Stimulated activated CD8-positive, alpha-beta memory T cell treated with anti-CD3 and anti-CD28 coated beads, Interleukin-7, amount 100 ng/mL, for 1 hour (primary cell): Measurements from ENCODE around the gene WDFY4.

Experiments used
- DNase-seq, 2 donors: peaks; one replicate each; pipeline ENCODE4 v3.0.0-alpha.2; 2020; ENCODE audit warnings: low read depth in 2 of 2

The WDFY4 gene

DNA sequence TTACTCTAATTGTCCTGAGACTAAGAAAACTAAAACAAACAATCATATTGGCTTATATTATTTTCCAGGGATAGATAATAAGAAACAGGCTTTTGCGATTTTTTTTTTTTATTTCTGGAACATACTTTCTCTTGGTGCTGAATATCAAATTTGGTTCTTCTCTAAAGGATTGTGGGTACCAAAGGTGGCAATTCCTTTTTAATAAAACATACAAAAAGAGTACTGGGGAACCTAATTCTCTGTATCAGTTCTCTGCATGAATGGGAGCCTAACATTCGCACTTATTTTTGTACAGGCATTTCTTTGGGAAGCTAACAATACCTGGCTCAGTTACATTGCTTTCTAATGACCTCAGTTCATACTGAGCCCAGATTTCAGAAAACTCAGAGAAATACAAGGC, 222.2 kb downstream of the WDFY4 start:
- DNase-seq: no peak

DNA sequence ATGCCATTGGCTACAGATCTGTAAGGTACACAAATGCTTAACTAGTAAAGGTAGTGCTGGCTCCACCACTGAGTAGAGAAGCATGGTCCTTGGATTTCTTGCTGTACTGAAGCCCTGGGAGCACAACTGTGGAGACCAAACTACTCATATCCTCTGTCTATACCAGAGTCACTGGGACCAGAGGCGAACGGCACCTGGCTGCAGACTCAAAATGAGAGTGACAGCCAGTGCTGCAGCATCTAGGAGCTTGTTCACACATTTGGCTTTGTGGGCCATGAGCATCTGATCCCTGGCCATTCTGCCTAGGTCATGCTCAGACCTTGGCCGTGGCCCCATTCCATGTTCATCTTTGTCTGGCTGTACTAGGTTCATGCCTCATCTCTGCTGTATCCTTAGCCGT, 223.1 kb downstream of the WDFY4 start:
- no peak for DNase-seq

DNA sequence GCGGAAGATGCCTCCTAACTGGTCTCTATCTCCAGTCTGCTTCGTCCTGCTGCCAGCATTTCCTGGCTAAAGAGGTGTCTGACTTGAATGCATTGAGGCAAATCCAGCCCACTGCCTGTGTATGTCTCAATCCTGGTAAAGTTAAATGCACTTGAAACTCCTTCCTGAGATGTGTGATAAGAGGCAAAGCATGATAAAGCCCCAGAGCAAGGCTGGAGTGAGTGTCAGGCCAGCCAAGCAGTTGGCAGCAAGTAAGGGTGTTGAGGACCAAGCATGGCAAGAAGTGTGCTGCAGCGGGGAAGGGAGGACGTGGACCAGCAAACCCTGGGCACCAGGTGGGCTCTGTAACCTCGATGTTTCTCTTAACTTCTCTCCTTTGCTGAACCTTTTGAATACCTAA, 225.9 kb downstream of the WDFY4 start:
- no peak for DNase-seq

DNA sequence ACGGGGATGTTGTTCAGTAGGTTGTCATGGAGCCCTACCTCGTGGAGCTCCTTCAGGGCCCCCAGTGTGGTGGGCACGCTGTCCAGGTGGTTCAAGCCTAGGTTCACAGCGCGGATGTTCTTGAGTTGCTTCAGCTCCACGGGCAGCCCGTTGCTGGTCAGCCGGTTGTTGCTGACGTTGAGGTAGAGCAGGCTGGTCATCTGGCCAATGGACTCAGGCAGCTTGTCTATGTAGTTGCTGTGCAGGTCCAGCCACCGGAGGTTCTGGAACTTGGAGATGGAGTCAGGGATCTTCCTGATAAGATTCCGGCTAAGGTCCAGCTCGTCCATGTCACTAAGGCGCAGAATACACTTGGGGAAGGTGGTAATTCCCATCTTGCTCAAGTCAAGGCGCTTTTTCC, 229.0 kb downstream of the WDFY4 start:
- DNase-seq: no peak

DNA sequence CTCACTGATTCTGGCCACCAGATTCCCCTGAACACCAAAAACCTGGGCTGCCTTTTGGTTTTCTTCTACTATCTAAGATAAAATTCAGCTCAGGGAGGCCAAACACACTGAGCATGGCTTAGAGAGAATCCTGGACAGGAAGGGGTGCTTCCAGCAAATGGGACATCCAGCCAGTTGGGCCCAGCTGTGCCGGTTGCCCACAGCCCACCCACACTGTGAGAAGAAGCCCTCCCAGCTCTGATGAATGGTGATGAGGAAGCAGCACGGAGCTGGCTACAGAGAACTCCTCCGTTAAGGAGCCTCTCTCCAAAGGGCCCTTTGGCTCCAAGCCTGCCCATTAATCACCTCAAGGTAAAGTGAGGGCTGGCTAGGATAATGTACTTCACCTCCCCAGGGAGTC, 239.1 kb downstream of the WDFY4 start:
- no peak for DNase-seq

DNA sequence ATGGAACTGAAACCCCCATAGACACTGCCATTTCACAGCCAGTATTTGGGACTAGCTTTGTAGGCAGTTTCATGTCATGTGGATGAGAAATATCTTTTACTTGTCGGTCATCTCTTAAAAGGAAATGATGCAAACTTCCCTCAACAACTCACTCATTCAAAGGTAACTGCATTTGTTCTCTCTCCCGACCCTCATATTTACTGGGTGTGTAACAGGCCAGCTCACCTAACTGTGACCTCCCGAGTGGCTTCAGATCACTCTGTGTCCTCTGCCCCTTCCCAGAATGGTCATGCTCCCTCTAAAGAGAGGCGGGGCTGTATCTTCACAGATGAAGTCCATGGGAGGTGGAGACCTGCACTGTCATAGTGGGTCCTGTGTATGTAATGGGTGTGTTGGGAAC, 240.3 kb downstream of the WDFY4 start:
- DNase-seq: no peak

DNA sequence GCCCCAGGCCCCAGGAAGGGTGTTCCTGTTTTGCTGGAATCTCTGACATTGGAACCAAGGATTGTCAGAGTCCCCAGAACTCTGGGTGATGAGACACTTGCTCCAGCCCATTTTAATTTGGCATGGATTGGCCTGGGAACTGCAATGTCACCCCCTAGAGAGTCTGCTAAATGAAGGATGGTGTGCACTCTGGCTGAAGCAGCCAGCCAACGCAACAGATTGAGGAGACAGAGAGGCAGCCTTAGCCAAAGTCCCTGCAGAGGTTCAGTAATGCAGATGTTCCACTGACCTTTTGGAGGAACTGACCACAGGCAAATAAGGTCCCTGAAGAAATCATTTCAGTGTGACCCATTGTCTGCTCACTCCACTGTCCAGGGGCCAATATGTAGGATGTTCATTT, 241.6 kb downstream of the WDFY4 start:
- DNase-seq: no peak

DNA sequence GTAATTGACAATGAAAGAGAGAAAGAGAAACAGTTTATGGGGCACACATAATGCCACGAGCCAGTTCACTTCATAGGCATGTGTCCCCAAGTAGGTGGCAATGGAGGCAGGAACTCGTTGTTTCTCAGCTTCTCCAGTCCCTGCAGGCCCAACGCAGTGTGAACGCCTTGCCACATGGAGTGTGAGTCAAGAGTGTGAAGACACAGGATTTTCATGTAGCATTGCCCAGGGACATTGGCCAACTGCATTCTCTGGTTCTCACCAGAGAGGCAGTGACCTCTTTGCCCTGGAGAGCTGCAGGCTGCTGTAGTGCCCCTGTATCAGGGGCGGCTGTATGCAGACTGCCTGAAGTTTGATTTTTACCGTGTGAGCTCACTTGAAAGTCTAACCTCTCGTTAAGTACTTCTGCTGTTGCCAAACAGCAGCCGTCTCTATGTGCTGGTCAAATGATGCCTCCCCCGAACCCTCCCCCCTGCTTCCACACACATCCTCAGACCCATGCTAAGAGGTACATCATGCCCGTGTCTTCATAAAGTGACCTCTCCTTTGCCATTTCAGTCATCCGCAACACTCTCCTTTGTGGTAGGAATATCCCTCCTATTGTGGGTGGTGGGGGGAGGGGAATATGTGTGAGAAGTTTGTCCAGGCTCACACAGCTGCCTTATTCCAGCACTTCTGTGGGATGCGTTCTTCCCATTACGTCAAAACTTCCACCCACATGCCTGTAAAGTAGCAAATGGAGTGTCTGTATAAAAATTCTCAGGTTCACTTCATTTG, 242.3 kb downstream of the WDFY4 start:
- no peak for DNase-seq

DNA sequence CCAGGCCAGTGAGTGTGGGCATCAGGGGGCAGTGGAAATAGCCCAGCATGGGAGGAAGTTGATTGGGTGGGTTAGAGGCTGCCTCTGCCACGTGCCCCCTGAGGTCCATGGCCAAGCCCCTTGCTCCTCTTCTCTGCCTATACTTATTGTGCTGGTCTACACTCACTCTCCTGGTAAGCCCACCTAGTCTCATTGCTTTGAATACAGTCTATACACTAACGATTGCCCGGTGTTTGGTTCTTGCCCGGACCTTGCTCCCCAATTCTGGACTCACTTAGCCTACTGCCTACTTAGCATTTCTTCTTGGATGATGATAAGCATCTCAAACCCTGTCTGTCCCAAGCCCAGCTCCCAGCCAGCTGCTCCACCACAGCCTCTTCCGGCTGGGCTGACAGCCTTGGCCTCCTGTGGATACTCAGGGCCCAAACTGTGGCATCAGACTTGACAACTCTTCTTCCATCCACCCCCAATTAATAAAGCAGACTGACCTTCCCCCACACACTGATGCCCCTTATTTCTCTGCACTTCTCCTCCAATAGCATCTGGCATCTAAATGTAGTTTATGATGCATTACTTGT, 244.8 kb downstream of the WDFY4 start:
- DNase-seq: no peak

DNA sequence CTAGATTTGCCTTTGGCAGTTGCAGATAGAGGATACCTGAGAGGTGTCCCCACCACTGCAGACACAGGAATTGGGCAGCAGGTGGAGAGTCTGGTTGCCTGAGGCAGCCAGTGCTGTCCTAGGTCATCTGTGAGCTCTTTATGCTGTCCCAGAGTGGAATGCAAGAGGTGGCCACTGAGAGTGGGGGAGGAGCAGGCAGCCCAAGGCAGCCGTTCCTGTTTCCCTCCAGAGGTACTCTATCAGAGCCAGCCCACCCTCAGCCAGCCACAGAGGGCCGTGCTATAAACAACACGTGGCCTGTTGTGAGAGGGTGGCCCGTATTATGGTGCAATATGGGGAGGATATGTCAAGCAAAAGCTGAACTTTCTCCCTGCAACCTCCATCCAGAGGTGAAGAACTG, 246.5 kb downstream of the WDFY4 start:
- no peak for DNase-seq

DNA sequence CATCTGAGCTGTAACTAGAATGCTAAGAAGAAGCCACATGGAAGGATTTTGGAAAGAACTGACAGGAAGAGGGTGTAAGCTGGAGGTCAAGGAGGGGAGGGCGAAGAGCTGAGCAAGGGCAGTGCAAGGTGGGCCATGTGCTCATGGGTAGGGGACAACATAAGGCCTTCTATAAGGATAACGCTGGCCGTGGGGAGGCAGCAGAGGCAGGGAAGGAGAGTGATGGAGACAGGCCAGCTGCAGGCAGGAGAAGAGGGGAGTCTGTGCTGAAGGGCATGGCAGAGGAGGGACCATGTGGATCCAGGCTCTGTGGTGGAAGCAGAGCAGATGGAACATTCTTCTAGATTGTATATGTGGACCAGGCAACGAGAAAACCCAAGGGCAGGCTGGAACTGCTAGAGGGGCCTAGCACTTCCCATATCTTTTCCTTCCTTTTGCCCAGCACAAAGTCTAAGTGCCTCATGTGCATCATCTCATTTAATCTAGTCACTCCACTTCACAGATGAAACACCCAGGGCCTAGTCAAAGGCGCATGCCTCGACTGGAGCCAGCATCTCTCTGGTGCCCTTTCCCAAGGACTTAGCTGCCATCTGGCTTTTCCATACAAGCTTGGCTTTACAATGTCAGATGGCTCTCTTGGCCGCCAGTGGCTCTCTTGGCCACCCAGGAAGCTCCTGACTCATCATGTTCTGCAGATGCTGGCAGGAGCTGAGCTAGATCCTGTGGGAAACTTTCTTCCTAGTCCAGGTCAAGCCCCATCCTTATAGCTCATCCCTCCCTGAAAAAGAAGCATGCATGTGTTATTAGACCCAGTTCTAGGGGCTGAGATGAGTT, 248.4 kb downstream of the WDFY4 start:
- no peak for DNase-seq

DNA sequence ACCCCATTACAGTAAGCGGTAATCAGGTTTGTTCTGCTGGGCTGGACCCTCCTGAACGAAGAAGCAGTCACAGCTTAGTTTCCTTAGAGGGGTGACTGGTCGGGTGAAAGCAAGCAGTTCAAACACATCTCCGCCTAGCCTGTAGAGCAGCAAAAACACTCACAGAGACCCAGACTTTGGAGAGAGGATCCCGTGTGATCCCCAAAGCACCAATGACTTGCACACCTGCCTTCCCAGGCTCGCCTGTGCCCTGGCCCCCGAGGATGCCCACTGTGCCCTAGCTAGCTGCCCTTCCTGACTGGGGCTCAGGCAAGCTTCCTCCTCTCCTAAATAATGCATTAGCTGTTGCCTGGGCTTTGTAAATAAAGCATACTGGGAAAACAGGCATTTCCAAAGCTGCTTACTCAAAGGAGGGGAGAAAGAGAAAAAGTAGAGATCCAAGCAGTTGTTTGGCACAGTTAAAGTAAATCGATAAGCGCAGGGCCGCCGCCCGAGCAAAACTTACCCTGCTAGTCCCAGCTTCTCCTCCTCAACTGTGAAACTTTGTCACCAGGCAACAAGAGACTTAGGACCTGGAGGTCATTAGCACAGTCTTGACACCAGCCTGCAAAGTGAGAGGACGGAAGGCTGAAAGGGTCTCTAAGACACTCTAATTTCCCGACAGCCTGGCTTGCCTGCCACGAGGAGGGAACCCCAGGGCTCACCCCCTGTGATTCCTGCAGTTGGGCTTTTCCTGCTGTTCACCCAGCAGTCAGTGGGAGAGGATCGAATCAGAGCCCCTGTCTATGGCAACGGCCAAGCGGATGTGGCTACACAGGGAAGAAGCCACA, 250.2 kb downstream of the WDFY4 start:
- DNase-seq: no peak

DNA sequence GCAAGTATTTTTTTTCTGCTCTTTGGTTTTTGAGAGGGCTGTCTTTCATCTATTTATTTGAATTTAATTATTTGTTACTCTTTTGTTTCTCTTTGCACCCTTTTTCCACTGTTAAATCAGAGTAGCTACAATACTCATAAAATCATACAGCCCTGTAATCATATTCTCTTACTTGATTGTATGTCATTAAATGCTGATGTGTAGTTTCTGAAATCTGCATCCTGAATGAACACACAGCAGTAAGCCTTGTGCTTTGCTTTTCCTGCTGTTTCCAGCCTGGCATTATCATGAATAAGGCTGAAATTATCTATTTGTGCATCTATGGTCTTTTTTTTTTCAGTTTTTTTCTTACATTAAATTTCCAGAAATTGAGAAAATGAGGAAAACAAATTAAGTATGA, 250.9 kb downstream of the WDFY4 start:
- DNase-seq: no peak

DNA sequence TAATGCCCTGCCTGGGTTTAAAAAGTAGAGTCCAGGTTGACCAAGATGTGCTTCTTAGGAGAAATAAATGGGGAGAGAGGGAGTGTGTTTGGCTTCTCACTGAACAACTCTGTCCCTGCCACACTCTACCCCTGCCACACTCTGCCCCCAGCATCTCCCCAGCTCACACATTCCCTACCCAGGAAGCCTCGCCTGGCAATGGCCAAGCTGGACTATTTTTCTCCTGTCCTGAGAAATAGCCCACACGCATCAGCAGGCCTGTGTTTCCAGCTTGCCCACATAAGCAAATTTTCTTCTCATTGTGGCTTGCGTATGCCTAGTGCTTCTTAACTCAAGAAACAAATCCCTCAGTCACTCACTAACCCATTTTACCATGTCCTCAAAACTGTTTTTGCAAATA, 253.1 kb downstream of the WDFY4 start:
- no peak for DNase-seq

DNA sequence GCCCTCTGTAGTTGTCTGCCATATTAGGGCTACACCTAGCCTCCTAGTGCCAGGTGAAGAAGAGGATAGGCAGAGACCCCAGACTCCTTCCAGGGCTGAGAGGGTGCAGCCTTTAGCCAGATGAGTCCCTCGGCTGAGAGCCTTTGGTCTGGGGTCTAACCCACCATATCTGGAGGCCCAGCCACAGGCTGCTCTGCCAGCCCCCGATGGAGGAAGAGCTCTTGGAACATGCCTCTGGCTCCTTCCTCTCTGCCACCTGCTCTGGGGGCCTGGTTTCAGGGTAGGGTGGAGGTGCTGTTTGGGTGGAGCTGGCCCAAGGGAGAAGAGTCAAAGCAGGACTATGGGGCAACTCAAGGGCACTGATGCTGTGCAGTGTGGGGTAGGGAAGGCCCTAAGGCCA, 253.6 kb downstream of the WDFY4 start:
- no peak for DNase-seq

DNA sequence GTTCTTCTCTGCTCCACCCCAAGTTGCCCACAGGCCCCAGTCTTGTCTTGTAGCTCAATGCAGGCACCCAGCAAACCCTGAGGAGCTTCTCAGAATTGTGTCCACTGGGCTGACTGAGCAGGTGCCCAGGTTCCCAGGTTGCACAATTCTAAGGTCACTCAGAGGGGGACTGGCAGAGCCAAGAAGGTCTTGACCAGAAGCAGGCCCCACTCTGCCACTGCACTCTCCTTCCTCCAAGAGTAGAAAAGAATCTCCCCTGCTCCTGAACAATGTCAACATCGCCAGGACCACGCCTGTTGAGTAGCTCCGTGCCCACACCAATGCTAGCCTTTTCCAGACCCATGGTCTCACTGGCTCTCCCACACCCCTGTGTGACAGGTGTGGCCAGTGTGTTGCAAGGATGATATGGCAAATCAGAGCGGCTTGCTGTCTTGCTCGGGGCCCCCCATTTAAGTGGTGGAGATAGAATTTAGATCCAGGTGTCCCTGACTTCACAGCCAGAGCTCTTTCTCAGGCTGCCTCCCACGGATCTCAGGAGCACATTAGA, 254.4 kb downstream of the WDFY4 start:
- DNase-seq: no peak

DNA sequence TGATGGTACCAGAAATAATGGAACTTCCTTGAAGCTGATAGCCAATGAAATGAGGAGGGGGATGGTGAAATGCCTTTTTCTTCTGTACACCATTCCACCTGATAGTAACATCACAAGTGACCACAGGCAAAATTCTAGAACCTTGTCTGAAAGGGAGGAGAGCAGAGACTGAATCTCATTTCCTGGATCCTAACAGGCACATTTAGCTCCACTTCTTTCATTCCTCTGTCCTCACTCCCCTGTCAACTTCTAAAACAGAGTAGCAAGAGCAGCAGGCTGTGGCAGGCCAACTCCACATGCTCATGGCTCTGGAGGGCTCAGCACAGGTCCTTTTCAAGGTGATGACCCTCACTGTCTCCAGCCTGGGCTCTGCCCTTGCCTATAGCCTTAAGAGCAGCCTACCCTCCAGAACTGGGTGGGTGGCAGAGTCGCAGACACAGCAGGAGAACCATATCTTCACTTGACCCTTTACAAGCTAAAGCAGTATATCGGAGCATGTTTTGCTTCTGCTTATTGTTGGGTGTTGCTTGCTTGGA, 255.2 kb downstream of the WDFY4 start, which contains the start of gene LRRC18:
Gene LRRC18 (minus strand): TSS at position 51 of the 536 bp plus-strand sequence. CDS start 25,685 bp downstream, outside the sequence.
- no peak for DNase-seq

DNA sequence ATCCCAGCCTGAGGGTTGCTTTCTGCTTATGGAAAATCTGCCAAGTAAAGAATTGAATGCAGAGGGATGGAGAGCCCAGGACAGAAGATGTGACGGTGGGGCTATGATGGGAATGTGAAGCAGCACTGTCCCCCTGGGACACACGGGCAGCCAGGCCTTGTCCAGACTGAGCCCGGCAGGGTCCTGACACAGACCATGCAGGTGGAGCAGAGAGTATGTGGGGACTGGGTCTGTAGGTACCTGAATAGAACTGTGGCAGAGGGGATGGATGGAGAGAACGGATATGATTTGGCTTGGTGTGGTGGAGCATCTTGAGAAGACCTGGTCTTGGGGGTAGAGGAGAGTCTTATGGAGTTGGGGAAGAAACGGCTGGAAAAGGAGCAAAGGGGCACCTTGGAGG, 255.7 kb downstream of the WDFY4 start:
- DNase-seq: no peak

DNA sequence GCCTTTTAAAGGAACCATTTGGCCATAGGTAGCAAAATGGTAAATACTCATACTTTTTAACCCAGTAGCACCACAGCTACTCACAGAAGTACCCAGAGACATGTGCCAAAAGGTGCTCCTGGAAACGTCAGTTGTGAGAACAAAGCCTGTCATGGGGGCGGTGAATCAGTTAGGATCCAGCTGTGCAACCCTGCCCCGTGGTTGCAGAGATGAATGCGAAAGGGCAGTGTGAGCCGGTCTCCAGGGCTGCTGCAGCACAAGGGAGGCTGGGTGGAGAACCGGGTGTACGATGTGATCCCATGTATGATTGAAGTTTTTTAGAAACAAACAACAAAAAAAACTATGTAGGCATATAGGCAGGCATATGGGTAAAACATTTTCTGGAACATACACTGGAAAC, 256.3 kb downstream of the WDFY4 start:
- DNase-seq: no peak

DNA sequence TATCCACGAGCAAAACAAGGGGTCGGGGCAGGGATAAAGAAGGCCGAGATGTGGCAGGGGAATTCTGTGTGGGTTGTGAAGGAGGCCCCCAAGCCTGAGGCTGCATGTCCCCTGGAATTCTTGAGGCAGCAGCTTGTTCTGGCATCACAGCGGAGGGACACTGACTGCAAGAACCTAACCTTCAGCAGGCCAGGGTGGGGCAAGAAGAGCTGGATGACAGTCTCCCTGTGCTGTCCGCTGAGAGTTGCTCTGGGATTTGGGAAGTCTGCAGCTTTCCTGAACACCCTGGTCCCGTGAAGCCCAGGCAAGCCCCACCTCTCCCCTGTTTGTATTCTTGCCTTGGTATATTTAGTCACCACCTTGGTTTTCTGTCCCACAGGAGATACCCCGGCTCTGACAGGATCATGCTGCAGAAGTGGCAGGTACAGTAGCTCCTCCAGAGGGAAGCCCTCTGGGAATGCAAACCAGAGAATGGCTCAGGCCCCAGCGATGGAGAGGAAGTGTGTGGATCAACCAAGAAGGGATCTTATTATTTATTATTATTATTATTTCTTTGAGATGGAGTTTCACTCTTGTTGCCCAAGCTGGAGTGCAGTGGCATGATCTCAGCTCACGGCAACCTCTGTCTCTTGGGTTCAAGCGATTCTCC, 256.9 kb downstream of the WDFY4 start:
- no peak for DNase-seq

DNA sequence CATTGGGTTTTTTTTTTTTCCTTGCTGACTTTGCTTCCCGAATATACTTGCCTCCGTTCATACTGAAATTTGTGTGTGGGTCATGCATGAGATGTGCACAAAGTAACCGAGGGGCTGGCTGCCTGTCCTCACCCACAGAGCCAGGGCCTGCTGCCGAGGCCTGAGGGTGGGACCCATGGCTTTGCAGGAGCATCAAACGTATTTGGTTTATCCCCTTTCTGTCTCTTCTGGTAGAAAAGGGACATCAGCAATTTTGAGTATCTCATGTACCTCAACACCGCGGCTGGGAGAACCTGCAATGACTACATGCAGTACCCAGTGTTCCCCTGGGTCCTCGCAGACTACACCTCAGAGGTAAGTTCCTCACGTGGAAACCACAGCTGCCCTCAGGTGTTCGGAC, 258.4 kb downstream of the WDFY4 start:
- DNase-seq: no peak
